Mammary epithelial cell (primary cell): Measurements from ENCODE around the gene AGK.

Experiments
- CTCF ChIP-seq, 2 donors: IDR thresholded peaks in 1 of 2; conservative IDR thresholded peaks in 1 of 2; 2 replicates each; pipeline ENCODE4 v1.5.1; 2011 to 2012; ENCODE audit warnings: inconsistent platforms in 2 of 2, low read length in 2 of 2, mild to moderate bottlenecking in 2 of 2, control low read depth in 1 of 2, low read depth in 1 of 2; ENCODE audit not compliant: insufficient read depth in 1 of 2; ENCODE audit errors: extremely low read depth in 1 of 2
- EZH2 ChIP-seq: IDR thresholded peaks from 2 replicates; pipeline ENCODE4 v1.6.1; 2012; ENCODE audit warnings: low read length, inconsistent platforms, borderline replicate concordance

GRCh38 chr7:141511316-141511675 is 39.9 kb upstream of the AGK start:
- no peak for TF ChIP-seq CTCF (conservative IDR thresholded peaks at IDR 0.05 in 1 of 2, IDR thresholded peaks at IDR 0.05 in 1 of 2; ENCODE audit: extremely low read depth in 1 of 2, insufficient read depth in 1 of 2, low read depth in 1 of 2, low read length in 2 of 2)
- TF ChIP-seq EZH2, result no peak
